Embryonic facial prominence (tissue), 1 donor: ENCODE measurements around the gene CSGALNACT2.

Source experiments
- DNase-seq: peaks from one replicate; pipeline ENCODE4 v3.0.0-alpha.2; 2016; ENCODE audit errors: extremely low spot score

Gene CSGALNACT2

GRCh38 chr10:43229208-43230061, 91.2 kb downstream of the CSGALNACT2 start:
- no peak for DNase-seq

- DNase-seq, result no peak
Observed at GRCh38 chr10:43230101-43230908, 92.1 kb downstream of the CSGALNACT2 start.

- no peak for DNase-seq
Observed at GRCh38 chr10:43230909-43231522, 92.8 kb downstream of the CSGALNACT2 start.

- no peak for DNase-seq
Observed at GRCh38 chr10:43231523-43232078, 93.4 kb downstream of the CSGALNACT2 start.

- no peak for DNase-seq
Observed at GRCh38 chr10:43233601-43234430, 95.6 kb downstream of the CSGALNACT2 start.

GRCh38 chr10:43234471-43235041, 96.3 kb downstream of the CSGALNACT2 start:
- DNase-seq, result no peak
